HUDEP-2 (cell line): ENCODE data around the gene UQCRHL.
A peak's percentile ranks its signal among the peaks of the same experiment; 100 is the strongest.
"Not testable (repeated sequence)": the region's sequence is repeated elsewhere in the genome, so short reads cannot be mapped to it uniquely, and the experiment has no call there.

Source experiments
- DNase-seq, 76 experiments: peaks; one replicate each; lab custom pipeline; 2025; ENCODE audit not compliant: unreplicated experiment in 76 of 76; lab: John Stamatoyannopoulos, UW

The UQCRHL gene

GRCh38 chr1:15835741-15836510, 28.5 kb upstream of the UQCRHL start:
- DNase-seq: peak; percentile 32 to 99 (median 97)

GRCh38 chr1:15835205-15835740, 27.8 kb upstream of the UQCRHL start:
- peak in 14 of 76 experiments; percentile 33 to 77 (median 50) for DNase-seq

DNA sequence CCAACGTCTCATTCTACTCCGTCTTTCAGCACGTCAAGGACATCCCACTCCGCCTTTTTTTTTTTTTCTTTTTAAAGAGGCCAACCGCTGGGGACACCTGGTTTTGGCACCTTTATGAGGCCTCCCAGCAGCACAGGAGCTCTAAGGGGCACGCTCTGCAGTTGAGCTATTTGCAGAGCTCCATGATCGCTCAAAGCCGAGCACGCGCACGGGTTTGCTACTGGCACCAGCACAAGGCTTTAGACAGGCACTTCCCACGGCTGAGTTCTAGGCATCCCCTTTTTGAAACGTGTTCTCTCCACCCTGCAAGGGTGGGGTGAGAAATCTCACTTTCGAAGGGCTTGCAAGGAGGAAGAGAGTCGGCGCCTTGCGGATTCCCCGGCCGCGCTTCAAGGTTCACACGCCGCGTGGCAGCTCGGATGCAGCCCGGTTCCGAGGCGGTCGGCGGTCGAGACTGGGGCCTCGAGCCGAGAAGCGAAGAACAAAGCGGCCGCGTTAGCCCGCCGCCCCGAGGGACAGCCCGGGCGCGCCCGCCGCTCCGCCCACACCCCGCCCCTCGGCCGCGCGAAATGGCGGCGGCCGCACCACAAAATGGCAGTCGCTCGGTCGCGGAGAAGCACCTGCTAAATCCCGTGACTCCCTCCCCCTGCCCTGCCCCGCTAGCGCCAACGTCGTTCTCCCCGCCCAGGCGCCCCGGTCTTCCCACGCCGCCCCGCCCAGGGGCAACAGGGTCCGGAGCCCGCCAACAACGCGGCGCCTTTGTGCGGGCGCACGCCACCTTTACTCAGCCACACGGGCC, 27.2 kb upstream of the UQCRHL start:
- peak in 75 of 76 experiments; percentile 29 to 93 (median 83) for DNase-seq

DNA sequence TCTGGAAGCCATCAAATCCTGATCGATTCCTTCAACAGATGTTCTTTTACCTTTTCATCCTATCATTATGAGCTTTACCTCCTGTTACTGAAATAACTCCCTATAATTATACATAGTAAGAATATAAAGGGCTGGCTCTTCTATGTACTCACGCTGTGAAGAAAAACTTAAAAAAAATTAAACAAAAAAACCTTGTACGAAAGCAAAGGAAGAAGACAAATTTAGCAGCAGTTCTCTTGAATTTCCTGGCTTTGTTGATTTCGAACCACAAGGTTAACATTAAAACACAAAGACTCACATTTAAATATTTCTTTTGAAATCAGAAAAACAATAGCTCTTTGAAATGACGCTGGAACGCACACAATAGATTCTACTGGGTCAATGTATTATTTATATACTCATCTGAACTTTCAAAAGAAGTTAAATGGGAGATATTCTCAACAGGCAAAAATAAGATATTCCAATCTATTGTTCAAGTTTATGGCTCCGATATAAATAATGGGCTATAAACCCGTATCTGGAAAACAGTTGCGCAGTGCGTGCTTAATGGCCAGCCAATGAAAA, 26.5 kb upstream of the UQCRHL start:
- peak in 1 of 76 experiments; percentile 43 for DNase-seq

GRCh38 chr1:15833069-15833679, 25.7 kb upstream of the UQCRHL start:
- DNase-seq: no peak

- DNase-seq: no peak
Measured at GRCh38 chr1:15830258-15830657, 22.8 kb upstream of the UQCRHL start.

DNA sequence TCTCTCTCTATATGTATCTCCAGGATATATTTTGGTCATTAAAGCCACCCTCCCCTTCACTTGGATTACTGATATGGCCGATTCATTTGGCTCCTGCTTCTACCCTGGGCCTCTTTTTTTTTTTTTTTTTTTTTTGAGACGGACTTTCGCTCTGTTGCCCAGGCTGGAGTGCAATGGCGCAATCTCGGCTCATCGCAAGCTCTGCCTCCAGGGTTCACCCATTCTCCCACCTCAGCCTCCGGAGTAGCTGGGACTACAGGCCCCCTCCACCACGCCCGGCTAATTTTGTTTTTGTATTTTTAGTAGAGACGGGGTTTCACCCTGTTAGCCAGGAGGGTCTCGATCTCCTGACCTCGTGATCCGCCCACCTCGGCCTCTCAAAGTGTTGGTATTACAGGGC, 21.5 kb upstream of the UQCRHL start:
- DNase-seq: not testable (repeated sequence)

DNA sequence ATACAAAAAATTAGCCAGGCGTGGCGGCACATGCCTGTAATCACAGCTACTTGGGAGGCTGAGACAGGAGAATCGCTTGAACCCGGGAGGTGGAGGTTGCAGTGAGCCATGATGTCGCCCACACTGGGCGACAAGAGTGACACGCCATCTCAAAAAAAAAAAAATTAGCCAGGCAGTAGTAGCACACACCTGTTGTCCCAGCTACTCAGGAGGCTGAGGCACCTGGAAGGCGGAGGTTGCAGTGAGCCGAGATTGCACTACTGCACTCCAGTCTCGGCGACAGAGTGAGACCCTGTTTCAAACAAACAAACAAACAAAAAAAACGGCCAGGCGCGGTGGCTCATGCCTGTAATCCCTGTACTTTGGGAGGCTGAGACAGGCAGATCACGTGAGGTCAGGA, 20.1 kb upstream of the UQCRHL start:
- DNase-seq: not testable (repeated sequence)

DNA sequence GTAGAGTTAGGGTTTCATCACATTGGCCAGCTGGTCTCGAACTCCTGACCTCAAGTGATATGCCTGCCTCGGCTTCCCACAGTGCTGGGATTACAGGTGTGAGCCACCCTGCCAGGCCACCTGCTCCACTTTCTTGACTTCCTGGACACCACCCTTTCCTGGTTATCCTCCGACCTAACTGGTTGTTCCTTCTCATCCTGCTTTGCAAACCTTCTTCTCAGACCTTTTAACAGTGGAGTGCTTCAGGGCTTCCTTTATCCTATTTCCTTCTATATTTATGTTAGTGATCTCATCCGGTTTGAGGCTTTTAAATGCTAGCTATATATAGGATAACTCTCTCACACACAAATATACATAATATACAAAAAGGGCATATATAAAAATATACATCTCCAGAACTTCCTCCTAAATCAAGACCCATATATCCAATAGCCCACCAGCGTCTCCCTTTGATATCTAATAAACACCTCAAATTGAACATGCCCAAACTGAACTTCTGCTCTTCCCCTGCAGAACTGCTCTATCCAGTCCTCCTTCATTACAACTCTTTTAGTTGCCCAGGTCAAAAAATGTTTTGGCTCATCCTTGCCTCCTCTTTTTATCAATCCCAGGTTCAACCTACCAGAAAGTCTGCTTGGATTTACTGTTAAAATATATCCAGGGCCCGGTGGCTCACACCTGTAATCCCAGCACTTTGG, 19.5 kb upstream of the UQCRHL start:
- DNase-seq: no peak

GRCh38 chr1:15825800-15826199, 18.4 kb upstream of the UQCRHL start:
- DNase-seq: no peak

DNA sequence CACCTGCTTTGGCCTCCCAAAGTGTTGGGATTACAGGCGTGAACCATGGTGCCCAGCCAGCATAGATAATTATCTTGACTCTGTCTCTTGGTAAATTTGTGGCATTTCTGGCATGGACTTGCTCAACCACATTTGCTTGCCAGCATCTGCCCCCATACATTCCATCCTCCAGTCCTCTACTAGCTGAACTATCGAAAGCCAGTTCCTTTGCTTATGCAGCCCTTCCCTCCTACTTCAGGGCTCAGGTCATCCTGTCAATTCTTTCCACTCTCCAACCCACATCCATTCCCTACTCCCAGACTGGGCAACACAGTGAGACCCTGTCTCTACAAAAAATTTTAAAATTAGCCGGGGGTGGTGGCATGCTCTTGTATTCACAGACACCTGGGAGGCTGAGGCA, 13.0 kb upstream of the UQCRHL start:
- DNase-seq: no peak

- DNase-seq: no peak
Measured at GRCh38 chr1:15816674-15817073, 9.2 kb upstream of the UQCRHL start.

DNA sequence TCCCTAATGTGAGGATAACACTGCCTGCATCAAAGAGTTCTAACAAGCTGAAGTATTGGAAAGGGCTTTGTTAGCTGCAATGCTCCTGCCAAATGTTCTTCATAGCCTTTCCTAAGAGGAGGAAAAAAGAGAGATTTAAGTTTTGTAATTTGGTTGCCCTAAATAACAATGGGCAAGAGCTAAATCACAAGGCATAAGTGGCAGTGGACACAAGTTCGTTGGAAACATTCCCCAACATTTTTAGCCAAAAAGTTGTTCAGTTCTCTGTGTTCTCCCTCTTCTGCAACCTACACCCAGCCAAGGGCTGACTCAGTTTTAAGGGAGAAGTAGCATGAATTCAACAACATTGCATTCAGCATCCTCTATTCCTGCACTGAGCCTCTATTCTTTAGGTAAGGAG, 2.6 kb upstream of the UQCRHL start:
- no peak for DNase-seq

DNA sequence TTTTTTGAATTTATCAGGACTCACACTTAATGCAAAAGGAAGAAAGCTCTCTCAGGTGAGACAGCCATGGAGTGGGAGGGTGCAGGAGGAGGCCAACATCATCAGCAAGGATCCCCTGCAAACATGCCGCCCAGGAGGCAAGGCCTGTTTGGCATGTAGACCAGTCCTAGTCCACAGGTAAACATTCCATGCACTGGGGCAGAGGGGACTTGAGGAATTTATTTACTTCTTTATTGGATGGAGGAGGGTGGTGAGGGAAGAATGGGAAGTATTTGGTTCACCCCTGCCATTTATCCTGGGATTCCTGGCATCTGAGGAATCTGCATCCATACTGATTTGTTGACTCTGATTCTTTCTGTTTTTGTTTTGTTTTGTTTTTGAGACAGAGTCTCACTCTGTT, 1.5 kb upstream of the UQCRHL start:
- DNase-seq: no peak

DNA sequence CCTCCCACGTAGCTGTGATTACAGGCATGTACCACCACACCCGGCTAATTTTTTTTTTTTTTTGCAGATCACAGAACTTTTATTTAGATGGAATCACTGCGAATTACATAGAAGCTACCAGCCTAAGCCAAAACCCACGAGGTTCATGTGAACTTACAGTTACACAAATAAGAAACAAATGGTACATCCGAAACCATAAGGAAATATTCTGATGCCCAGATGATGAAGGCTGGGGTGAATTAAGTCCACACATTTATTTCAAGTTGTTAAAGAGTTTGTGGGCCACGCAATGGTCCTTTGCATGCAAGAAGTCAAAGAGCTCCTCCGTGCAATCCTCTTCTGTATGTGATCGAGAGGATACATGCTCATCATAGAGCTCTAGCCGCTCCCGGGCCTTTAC, 328 bp downstream of the UQCRHL start:
- DNase-seq: no peak

DNA sequence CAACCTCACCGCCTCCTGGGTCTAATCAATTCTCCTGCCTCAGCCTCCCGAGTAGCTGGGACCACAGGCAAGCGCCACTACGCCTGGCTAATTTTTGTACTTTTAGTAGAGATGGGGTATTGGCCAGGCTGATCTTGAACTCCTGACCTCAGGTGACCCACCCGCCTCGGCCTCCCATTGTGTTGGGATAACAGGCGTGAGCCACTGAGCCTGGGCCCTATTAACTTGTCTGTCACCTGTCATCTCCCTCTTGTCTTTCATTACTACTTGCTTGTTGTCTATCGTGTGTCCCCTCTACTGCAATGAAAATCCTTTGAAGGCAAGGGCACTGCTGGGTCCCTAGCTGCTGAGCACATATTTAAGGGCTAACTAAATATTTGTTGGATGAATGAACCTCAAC, 3.4 kb downstream of the UQCRHL start:
- DNase-seq: no peak

DNA sequence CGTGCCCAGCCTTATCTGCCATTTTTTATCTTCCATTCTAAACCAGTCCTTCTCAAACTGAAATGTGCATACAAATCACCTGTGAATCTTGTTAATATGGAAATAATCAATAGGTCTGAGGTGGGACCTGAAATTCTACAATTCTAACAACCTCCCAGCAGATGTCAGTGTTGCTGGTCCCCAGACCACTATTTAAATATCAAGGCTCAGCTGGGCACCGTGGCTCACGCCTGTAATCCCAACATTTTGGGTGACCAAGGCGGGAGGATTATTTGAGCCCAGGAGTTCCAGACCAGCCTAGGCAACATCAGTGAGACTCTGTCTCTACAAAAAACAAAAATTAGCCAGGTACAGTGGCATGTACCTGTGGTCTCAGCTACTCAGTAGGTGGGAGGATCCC, 4.1 kb downstream of the UQCRHL start:
- peak in 7 of 76 experiments; percentile 5 to 30 (median 16) for DNase-seq

DNA sequence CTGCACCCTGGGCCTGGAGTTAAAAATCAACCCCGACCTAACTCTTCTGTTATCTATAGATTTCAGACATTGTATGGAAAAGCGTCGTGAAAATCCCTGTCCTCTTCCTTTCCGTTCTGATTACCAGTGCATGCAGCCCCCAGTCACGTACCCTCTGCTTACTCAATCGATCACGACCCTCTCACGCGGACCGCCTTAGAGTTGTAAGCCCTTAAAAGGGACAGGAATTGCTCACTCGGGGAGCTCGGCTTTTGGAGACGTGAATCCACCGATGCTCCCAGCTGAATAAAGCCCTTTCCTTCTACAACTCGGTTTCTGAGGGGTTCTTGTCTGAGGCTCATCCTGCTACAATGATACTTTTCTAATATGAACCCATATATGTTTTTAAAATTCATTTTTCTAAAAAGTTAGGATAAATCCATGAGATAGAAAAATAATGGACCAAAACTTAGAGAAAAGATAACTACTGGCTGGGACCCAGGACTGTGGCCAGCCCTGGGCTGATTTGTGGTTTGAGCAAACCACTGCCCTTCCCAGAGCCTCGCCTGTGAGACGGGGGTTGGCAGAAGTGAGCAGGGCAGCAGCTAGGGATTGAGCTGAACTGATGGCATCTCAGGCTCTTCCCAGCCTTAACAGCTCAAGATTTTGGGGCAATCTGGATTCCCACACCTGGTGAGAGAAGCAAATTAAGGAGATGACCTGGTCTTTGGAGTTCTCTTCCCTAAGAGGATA, 5.0 kb downstream of the UQCRHL start:
- peak in 16 of 76 experiments; percentile 1 to 30 (median 10) for DNase-seq
